HG03558 (cell line): ENCODE data around the gene CCR1.
"Not testable (repeated sequence)": the region's sequence is repeated elsewhere in the genome, so short reads cannot be mapped to it uniquely, and the experiment has no call there.

Source experiments
- ATAC-seq: cut with Tn5 transposase; IDR thresholded peaks from one replicate; pipeline ENCODE4 v1.9.1; 2021; ENCODE audit warnings: moderate number of reproducible peaks; ENCODE audit not compliant: unreplicated experiment; ENCODE audit errors: extremely low read depth

Gene CCR1

DNA sequence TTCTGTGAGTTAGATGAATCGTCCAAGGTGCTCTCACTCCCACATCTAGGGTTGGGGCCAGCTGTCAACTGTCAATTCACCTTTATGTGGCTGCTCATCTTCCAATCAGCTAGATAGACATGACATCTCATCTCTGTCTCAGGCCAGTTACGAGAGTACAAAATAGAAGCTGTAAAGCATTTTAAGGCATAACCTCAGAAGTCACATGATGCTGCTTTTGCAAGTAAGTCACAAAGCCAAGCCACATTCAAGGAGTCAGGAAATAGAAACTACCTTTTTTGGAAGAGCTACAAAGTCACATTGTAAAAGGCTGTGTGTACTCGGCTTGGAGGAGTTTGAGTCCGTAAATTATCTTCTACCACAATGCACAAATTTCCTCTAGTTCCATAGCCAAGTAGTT, 5.1 kb upstream of the CCR1 start:
- ATAC-seq = no peak

DNA sequence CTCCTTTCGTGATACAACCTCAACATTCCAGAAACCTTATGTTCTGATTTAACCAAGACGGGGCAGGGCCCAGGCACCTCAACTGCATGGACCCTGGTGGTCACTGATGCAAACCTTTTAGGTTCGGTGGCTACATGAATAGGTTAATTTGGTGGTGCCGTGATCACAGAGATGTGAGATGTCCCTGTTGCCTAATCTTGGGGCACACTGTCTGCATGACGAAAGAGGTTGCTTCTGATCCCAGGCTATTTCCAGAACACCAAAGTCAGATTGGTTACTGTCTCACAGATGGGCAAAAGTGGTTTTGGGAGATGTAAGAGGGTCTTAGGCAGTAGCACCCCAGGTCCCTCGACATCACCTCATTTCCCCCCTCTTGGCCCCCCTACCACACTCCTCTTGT, 4.0 kb upstream of the CCR1 start:
- no peak for ATAC-seq

DNA sequence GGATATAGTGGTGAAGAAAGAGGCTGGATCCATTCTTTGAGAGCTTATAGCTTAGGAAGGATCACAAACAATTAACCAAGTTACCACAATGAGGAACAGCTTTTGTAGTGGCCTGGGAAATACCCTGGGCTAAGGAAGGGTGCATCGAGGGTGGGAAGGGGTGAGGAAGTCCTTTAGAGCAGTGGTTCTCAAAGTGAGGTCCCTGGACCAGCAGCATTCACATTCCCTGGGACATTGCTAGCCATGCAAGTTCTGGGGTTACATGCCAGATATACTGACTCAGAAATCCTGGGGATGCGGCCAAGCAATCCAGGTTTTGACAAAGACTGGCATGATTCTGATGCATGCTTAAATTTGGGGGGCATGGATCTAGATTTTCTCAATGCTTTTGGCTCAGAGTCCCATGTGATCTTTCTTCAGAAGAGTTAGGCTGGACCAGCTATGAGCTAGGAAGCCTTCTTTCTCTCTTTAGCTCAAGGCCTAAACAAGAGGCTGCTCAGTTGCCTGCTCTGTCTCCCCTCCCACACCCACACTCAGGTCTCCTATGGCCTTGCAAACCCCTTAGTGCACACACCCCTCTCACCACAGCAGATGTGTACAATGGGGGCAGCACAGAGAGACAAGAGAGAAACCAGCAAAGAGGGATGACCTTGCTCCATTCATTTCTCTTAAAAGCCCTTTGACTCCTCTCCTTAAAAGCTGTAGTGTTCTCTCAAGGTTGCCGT, 1.8 kb upstream of the CCR1 start:
- no peak for ATAC-seq

DNA sequence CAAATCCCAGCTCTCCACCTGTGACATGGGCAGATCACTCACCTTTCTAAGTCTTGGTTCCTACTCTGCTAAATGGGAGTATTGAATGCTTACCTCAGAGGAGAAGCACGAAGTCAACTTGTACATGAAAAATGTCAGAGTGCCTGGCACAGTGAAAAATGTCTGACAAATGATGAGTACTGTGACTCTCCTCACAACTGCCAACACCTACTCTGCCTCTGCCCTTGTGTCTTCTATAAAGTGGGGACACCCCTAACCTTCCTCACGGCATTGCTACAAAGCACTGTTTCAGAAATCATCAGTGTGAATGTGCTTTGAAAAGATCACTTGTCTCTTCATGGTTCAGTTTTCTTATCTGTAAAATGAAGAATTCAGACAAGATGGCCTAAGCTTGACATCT, 940 bp upstream of the CCR1 start:
- no peak for ATAC-seq

DNA sequence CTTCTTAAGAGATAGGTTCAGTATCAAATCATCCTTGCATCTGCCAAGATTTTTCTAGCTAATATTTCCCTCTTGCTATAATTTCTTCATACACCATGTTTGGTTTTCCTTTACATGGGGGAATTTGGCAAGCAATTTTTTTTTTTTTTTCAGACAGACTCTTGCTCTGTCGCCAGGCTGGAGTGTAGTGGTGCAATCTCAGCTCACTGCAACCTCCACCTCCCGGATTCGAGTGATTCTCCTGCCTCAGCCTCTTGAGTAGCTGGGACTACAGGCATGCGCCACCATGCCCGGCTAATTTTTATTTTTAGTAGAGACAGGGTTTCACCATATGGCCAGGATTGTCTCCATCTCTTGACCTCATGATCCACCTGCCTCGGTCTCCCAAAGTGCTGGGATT, 599 bp downstream of the CCR1 start:
- ATAC-seq = not testable (repeated sequence)

DNA sequence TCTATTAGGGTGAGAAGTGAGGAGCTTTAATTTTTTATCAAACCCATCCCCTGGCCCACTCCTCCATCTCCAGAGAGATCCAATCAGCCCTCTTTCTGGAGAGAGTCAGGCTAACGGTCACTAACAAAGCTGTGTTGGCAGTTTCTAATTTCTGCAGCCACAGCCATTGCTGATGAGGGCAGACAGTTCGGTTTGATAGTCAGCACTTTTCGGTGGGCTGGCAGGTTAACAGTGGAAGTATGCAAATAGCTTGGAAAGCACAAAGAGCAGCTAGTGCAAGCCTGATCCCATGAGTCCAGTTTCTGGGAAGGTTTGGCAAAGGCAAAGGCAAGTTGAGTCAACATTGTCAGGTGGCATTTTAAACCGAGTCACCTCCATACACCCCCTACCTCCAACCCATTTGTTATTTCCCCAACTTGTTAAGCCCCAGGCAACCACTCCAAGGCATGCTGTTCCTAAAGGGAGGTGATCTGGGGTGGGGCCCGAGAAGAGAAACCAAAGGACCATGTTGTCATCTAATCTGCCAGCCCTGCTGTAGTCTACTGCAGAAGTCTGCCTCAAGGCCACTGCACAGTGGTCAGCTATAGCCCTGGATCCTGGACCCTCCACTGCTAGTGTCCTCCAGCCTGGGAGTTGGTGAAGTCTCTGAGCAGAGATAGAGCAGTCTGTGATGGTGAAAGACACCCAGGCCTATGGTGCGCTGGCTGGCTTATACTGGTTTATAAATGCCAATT, 1.7 kb downstream of the CCR1 start:
- no peak for ATAC-seq

DNA sequence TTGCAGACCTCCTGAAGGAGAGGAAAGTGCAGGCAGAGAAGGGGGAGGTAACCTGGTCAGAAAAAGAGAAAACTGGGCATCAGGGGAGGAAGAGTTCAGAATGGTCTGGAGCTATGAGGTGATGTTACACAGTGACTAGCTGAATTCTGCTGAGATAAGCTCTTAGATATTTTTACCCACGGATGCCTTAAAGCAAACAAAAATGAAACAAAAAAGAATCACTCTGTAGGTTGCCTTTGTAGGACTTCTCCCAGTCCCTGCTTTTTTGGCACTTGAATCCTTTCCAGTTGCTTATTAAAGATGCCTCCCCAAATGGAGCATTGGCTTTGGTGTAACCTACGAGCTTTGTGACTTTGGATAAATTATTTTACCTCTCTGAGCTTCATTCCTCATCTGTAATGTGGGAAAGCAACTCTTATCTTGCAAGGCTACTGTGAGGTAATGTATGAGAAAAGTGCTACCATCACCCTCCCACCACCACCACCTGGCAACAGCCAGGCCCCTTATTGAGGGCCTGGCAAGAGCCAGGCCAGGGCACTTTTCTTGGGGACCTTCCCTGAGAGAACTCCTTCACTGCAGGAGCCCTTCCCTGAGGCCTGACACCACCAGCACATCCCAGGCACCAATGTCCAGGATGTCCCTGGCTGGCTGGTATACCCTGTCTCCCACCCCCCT, 2.7 kb downstream of the CCR1 start:
- no peak for ATAC-seq

DNA sequence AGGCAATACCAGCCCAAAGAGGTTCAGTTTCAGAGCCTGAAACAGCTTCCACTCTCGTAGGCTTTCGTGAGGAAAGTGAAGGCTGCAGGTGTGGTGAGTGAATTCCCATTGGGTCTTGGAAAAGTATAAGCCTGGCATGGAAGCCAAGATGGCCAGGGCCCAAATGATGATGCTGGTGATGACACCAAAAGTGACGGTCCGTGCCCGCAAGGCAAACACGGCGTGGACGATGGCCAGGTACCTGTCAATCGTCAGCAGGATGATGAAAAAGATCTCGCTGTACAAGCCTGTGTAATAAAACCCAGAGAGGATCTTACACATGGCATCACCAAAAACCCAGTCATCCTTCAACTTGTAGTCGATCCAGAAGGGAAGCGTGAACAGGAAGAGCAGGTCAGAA, 4.4 kb downstream of the CCR1 start:
- no peak for ATAC-seq

DNA sequence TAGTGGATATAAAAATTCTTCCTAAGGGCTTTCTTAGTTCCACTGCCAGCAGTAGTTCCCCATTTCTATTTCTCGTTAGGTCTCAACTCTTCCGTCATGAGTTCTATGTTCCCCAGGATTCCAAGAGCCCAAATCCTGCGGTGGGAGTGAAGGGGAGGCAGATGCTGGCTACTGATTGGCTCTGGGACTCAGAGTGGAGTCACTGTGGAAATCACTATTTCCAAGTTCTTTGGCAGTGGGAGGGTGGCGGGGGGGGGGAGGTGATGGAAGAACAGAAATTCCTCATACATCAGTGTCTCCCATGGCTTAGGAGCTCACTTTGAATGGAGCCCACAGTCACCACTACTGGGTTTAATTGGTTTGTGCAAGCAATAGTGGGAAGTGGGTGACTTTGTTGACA, 5.6 kb downstream of the CCR1 start:
- no peak for ATAC-seq

DNA sequence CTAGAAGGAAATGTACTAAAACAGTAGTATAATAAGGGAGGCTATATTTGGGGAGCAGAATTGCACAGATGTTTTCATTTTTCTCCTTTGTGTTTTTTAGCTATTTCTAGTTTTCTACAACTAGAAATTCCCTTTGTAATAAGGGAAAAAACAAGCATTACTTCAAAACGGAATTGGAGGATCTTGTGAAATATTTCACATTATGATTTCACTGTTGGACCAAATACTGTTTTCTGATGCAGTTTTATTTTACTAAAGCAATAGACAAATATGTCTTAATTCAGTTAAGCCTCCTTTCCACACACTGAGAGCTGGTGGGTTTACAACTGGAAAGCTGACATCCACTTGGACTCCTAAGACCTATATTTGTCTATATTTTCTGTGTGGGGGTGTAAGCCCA, 7.3 kb downstream of the CCR1 start:
- ATAC-seq = no peak

DNA sequence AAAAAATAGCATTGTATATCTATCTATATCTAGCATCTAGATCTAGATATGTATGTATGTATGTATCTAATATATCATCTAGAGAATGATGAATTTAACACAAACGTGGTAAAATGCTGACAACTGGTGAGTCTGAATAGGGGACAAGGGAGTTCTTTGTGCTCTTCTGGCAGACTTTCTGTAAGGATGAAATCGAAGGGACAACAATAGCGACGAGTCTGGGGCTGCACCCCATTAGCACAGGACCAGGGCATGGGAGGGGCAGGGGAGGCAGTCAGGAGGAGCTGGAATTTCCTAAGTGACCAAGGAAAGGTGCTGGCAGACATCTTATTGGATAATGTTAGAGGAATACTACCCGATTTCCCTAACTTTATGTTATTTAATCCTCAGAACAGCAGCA, 7.9 kb downstream of the CCR1 start:
- no peak for ATAC-seq

DNA sequence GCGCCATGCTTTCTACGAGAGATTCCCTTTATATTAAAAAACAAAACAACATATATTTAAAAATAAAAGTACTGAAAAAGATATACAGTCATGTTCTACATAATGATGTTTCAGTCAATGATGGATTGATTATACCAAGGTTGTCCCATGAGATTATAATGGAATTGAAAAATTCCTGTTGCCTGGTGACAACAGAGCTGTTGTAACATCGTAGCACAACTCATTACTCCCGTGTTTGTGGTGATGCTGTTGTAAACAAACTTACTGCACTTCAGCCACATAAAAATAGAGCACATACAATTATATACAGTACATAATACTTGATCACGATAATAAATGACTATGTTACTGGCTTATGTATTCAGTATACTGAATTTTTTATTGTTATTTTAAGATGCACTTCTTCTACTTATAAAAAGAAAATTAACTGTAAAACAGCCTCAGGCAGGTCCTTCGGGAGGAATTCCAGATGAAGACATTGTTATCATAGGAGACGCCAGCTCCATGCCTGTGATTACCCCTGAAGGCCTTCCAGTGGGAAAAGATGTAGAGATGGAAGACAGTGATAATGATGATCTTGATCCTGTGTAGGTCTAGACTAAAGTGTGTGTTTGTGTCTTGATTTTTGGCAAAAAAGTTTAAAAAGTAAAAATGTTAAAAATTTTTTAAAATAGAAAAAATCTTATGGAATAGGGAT, 11.7 kb downstream of the CCR1 start:
- no peak for ATAC-seq

DNA sequence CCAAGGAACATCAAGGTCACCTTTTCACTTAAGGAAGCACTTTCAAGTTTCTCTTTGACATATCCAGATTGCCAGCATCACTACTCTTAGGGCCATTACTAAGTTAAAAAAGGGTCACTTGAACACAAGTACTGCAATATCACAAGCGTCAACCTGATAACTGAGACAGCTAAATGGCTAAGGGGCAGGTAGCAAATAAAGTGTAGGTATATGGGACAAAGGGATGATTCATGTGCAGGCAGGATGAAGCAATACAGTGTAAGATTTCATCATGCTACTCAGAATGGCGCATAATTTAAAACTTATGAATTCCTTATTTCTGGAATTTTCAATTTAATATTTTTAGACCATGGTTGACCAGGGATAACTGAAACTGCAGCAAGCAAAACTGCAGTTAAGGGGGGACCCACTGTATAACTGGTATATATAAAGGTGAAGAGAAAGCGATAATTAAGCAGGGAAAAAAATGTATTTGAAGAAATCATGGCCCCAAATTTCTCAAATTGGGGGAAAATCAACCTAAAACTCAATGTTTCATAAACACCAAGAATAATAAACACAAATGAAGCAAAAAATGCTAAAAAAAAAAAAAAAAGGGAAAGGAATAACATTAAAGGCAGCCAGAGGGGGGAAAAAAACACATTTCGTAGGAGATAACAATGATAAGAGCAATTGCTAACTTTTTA, 13.1 kb downstream of the CCR1 start:
- ATAC-seq = no peak

DNA sequence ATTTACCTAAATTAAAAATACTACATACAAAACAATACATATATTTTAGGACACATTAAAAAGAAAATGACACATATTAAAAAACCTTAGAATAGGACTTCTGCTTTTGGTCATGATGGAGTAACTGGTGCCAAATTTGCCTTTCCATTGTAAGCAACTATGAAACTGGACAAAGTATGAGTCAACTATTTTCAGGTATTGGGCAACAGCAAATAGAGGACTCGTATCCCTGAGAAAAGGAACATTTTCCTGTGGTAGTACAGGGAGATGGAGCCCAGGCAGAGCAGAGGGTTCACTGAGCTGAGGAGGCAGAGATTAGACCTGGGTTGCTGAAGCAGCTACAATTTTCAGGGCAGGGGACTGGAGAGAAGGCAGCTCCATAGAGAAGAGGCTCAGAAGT, 14.7 kb downstream of the CCR1 start:
- no peak for ATAC-seq

DNA sequence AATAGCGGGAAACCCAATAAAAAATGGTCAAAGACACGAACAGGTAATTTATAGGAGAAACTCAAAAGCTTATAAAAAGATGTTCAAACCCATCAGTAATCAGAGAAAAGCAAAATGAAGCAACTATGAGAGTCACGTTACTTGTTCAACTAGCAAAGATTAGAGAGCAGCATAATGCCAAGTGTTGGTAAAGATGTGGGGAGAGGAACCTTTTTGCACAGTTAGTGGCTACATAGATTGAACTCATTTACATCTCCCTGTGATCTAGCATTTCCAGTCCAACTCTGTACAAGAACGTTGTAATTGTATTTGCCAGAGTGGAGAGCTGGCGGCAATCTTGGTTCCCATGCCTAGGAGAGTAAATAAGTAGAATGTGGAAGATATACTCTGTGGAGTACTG, 15.2 kb downstream of the CCR1 start:
- ATAC-seq = no peak

DNA sequence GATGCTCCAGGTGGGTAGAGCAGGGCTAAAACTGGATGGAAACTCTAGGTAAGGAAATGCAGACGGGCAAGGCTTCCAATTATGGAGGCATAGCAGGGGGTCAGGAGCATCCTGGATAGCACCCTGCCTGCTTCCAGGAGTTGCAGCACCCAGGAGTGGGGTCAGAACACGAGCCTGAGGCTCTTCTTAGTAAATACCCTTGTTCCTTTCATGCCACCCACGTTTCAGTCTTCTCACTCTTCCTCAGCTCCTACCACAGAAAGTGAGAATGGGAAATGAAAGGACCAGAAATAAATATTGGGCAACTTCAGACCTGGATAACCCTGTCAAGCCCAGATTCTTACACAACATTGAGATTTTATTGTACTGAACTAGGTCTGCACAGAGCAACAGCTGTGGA, 16.4 kb downstream of the CCR1 start:
- ATAC-seq = no peak

DNA sequence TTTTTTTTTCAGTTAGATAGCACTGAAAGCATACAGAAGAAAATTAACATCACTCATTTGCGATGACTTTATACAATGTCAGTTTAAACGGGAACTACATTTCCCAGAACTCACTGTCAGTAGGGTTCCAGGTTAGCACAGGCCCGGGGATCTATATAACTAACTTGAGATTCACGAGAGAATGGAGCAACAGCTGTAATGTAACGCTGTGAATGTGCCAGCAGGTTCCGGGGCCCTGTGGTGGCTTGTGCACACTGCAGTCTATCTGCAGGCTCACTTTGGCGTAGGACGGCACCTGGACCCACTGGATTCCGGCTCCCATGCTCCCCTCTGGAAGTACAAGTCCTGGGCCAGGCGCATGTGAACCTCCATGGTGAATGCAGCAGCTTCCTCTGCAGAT, 19.4 kb downstream of the CCR1 start:
- ATAC-seq = no peak

DNA sequence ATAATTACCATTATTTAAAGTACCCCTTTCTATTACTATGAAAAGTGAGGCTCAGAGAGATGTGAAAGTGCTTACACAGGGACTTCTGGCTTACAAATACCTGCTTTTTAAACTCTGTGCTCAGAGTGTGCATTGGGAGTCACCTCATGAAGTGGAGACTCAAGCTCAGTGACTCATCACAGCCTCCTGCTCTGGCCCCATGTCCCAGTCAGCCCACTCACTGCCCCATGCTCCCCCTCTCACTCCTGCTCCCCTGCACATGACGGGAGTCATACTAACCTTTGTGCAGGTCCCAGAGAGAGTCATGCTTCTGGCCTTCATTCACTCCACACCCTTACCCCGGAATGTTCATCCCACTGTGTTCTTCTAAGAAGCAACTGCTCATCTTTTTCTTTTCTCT, 20.2 kb downstream of the CCR1 start:
- no peak for ATAC-seq

DNA sequence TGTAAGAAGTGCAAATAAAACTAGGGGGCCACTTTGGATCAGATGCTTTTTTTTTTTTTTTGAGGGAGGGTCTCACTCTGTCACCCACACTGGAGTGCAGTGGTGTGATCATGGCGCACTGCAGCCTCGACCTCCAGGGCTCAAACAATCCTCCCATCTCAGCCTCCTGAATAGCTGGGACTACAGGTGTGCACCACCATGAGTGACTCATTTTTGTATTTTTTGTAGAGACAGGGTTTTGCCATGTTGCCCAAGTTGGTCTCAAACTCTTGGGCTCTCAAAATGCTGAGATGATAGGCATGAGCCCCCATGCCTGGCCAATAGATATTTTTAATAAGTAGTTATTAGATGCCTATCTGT, 20.8 kb downstream of the CCR1 start:
- ATAC-seq = no peak

DNA sequence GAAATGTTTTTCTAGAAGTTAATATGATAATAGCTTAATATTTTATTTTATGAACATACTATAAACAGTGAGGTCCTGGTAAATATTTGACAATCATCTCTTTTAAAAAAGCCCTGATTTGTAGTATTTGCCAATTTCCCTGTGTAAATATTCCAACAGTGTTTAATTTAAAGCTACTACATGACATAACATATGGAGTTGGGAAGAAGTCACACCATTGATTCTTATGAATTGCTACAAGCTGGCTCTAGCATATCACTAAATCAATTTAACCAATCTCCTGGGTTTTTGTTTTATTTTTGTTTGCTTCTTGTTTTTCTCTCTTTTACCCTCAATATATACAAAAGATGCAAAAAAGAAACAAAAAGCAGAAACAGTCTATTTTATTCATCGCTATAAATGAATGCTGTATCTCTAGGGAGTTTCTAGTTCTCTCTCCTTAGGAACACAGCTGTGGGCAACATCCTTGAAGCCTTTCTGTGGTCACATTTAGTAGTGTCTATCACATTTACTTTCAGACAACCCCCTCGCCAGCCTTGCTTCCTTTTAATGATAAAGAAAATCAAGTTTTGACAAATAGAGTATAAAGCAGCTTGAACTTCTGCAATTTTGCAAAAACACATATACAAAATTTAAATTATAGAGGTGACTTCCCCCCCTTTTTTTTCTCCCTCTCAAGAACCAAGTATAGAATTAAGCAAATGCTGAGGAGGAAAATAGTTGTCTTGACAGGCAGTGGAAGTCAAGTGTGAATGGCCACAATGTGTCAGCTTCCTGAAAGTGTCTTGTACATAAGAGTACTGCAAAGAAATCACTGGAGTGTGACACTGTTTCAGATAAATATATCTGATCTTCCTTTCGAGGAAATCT, 21.4 kb downstream of the CCR1 start:
- peak; percentile 65 for ATAC-seq
